MCF 10A (cell line): ENCODE data around the gene SSX2IP. TPM values are rescaled to one million over a fixed set of nuclear protein-coding genes. Genes with fewer than 3 reads are reported as not detected.

Experiments
- BruUV-seq: library from RNA; stranded (reverse); fragments of 400-500 nt; replicated peaks from 2 replicates; lab custom pipeline; 2021; lab: Mats Ljungman, UMichigan
- CTCF ChIA-PET: fragments of 300-600 bp; sonication (Branson Sonifier 250); formaldehyde crosslinking; extraction: SDS; loops from one replicate; lab custom pipeline; 2021; ENCODE audit warnings: antibody characterized with exemption, inconsistent platforms; lab: Yijun Ruan, JAX
- POLR2A ChIA-PET: fragments of 300-600, 350-650 bp; sonication (Branson Sonifier 250); formaldehyde crosslinking; extraction: SDS; loops from one replicate; lab custom pipeline; 2020; ENCODE audit warnings: antibody characterized with exemption, inconsistent platforms; lab: Yijun Ruan, JAX
- DNase-seq: peaks from one replicate; pipeline ENCODE4 v3.0.0-alpha.2; 2018; ENCODE audit not compliant: unreplicated experiment
- H3K27ac Mint-ChIP-seq: one replicate; pipeline ENCODE4 v1.8.0; 2022; ENCODE audit warnings: mild to moderate bottlenecking, low read depth, mixed read lengths; ENCODE audit not compliant: unreplicated experiment
- H3K27me3 Mint-ChIP-seq: one replicate; pipeline ENCODE4 v1.8.0; 2022; ENCODE audit warnings: mixed read lengths; ENCODE audit not compliant: insufficient read depth, unreplicated experiment
- H3K36me3 Mint-ChIP-seq: one replicate; pipeline ENCODE4 v1.8.0; 2022; ENCODE audit warnings: mild to moderate bottlenecking, moderate library complexity, mixed read lengths; ENCODE audit not compliant: insufficient read depth, unreplicated experiment
- H3K4me1 Mint-ChIP-seq: one replicate; pipeline ENCODE4 v1.8.0; 2022; ENCODE audit warnings: mixed read lengths; ENCODE audit not compliant: insufficient read depth, unreplicated experiment
- H3K4me3 Mint-ChIP-seq: one replicate; pipeline ENCODE4 v1.8.0; 2022; ENCODE audit warnings: mild to moderate bottlenecking, moderate library complexity, mixed read lengths; ENCODE audit not compliant: unreplicated experiment
- H3K9me3 Mint-ChIP-seq: one replicate; pipeline ENCODE4 v1.8.0; 2022; ENCODE audit warnings: mixed read lengths; ENCODE audit not compliant: unreplicated experiment
- intact Hi-C: fragments of 100-400 bp; cut with micrococcal nuclease; formaldehyde crosslinking; loops from 2 replicates; pipeline ENCODE4 v1.14.1; 2022
- total RNA-seq: library from RNA; stranded (reverse); gene quantifications from 2 replicates; pipeline ENCODE4 v1.2.3, GENCODE V29; 2022
- TF ChIP-seq, protein P1 (sequence below): fragments of 200-600 bp; IDR thresholded peaks from one replicate; pipeline ENCODE4 v1.8.0; 2022; ENCODE audit warnings: antibody characterized with exemption, mild to moderate bottlenecking; ENCODE audit not compliant: unreplicated experiment

Gene SSX2IP
- total RNA-seq, 1 experiment from 2014 or later, result 19.4 TPM

DNA sequence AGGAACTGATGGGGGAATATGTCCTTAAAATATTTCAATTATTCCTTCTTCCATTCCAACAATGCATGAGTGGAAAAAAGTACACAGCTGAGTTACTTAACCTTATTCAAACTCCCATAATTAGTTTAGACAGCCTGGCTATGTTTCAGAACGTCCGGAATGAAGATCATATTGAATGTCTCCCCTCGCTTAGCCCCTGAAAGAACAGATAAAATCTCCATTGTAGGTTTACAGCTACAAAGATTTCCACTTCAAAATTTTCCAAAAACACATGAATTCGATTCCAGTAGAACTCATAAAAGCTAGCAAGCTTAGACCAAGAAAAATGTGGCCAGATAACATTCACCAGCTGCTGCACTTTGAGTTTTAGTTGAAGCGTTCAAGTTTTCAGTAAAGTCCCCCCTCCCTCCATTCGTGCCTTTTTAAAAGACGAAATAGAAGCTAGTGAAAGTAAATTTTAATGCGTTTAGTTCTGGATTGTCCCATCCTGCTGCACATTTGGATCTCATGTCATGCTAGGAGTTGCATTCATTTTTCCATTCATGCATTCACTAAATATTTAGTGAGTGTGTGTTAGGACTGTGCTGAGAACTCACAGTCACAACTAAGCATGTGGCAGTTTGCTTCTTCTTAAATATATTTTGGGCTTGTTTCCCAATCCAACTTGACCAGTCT is 29.4 kb upstream of the SSX2IP start:
- Mint-ChIP-seq H3K4me1 (no peaks in the 10 kb centered on the region), H3K9me3 (no peaks in the 10 kb centered on the region), H3K27ac (no peak overlapping the region), H3K36me3 (no peaks in the 10 kb centered on the region), H3K4me3 (no peak overlapping the region), H3K27me3 (no peaks in the 10 kb centered on the region)
- ChIA-PET POLR2A (no interaction called here), CTCF (no interaction called here)
- intact Hi-C loops, result no loop called here
- TF ChIP-seq, protein P1, sequence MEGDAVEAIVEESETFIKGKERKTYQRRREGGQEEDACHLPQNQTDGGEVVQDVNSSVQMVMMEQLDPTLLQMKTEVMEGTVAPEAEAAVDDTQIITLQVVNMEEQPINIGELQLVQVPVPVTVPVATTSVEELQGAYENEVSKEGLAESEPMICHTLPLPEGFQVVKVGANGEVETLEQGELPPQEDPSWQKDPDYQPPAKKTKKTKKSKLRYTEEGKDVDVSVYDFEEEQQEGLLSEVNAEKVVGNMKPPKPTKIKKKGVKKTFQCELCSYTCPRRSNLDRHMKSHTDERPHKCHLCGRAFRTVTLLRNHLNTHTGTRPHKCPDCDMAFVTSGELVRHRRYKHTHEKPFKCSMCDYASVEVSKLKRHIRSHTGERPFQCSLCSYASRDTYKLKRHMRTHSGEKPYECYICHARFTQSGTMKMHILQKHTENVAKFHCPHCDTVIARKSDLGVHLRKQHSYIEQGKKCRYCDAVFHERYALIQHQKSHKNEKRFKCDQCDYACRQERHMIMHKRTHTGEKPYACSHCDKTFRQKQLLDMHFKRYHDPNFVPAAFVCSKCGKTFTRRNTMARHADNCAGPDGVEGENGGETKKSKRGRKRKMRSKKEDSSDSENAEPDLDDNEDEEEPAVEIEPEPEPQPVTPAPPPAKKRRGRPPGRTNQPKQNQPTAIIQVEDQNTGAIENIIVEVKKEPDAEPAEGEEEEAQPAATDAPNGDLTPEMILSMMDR, result no peak
- no TSS peak for BruUV-seq
- DNase-seq, result no peak

DNA sequence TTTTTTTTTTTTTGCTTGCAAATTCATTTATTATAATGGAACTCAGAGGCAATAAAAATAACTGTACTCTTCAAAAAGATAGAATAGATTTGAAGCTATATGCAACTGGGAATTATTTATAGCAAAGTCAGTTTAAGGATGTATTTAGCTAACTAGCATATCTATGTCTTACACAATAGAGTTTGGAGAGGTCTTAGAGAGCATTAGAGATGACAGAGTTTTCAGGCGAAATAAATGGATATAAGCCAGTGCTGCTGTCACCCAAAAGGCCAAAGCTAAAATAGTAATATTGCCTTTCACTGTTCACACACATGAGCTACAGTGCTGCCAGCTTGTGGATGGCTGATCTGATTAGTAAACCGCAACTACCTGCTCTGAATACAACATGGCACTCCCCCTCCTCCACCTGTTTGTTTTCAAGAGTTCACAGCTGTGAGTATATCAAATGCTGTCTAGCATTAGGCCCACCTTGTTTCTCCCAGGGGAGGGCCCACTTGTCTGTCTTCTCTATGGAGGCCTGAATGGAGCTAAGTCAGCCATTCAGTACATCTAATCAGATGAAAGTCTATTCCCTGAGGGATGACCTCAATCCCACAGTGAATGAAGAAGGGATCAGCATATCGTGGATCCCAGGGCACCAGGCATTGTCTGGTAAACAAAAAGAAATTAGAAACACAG is 25.2 kb upstream of the SSX2IP start:
- CTCF ChIA-PET, result interaction anchor here (0.9 kb wide), 1 partner anchor 10 kb away, joined by 3 read pairs; no protein-coding TSS in a partner anchor
- no peak overlapping the region for H3K4me3 Mint-ChIP-seq
- no peak overlapping the region for H3K27ac Mint-ChIP-seq
- POLR2A ChIA-PET, result interaction anchor here (0.6 to 2.5 kb wide), 3 partner anchors 9 to 140 kb away, joined by 3 to 7 read pairs (median 4); no protein-coding TSS in a partner anchor
- no peaks in the 10 kb centered on the region for H3K9me3 Mint-ChIP-seq
- no peaks in the 10 kb centered on the region for H3K27me3 Mint-ChIP-seq
- H3K36me3 Mint-ChIP-seq, result no peaks in the 10 kb centered on the region
- no TSS peak for BruUV-seq
- TF ChIP-seq, protein P1, result no peak
- peaks cover 4% of the 10 kb centered on the region for H3K4me1 Mint-ChIP-seq
- intact Hi-C loops, result no loop called here
- DNase-seq, result no peak

DNA sequence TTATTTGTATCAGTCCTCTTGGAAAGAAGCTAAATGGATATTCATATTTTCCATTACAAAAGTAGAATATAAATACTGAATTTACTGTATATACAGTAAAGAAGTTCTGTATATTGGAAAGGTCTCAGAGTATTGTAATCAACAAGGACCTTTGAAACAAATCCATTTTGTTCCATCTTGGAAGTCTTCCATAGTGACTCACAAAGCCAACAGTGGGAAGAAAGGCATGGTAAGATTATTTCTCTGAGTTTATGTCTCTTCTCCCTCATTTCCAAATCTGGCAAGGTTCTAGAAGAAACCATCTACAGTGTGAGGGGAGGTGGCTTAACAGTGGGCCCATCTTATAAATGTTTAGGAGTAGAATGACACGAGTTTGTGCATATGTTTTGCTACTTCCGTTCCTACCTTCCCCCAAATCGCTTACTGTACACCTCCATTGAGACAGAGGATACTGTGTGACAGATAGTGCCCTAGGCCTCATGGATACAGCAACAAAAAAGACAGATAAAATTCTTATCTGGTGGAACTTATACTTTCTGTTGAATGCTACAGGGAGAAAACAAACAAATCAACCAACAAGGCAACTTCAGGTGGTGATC is 22.1 kb upstream of the SSX2IP start:
- CTCF ChIA-PET, result interaction anchor here (0.6 kb wide), 1 partner anchor 18 kb away, joined by 3 read pairs; no protein-coding TSS in a partner anchor
- intact Hi-C loops, result no loop called here
- Mint-ChIP-seq H3K4me3 (no peak overlapping the region), H3K27me3 (no peaks in the 10 kb centered on the region), H3K9me3 (no peaks in the 10 kb centered on the region), H3K4me1 (peaks cover 4% of the 10 kb centered on the region), H3K27ac (no peak overlapping the region), H3K36me3 (no peaks in the 10 kb centered on the region)
- TF ChIP-seq, protein P1, result no peak
- POLR2A ChIA-PET, result interaction anchor here (1.7 kb wide), 1 partner anchor 14 kb away, joined by 5 read pairs; no protein-coding TSS in a partner anchor
- peak; percentile 56 for DNase-seq
- no TSS peak for BruUV-seq

DNA sequence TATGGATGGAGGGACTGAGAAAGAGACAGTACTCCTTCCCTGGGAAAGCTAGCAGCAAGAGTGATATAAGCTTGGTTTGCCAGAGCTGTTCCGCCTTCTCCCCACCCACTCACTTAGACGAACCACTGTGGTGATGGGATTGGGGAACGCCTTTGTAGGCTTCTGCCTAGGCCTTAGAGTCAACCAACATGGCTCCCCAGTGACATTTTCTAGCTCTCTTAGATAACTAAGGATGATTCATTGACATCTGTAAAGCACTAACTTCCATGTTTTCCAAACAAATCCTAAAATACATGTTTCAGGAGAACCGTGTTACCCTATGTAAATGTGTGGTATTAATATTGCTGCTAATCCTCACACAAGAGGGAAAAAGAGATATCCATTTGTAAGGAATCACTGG is 21.6 kb upstream of the SSX2IP start:
- DNase-seq, result no peak
- Mint-ChIP-seq H3K27ac (no peak overlapping the region), H3K27me3 (no peaks in the 10 kb centered on the region), H3K4me3 (no peak overlapping the region), H3K4me1 (peaks cover 4% of the 10 kb centered on the region), H3K36me3 (no peaks in the 10 kb centered on the region), H3K9me3 (no peaks in the 10 kb centered on the region)
- no TSS peak for BruUV-seq
- intact Hi-C loops, result no loop called here
- ChIA-PET CTCF (interaction anchor here (0.6 to 1.1 kb wide), 2 partner anchors 19 to 60 kb away, joined by 3 read pairs; no protein-coding TSS in a partner anchor), POLR2A (interaction anchor here (1.7 kb wide), 1 partner anchor 13 kb away, joined by 5 read pairs; no protein-coding TSS in a partner anchor)
- TF ChIP-seq, protein P1, result no peak
